ENCODE measurements around the gene TNF.

GRCh38 chr6:31607317-31607716 lies 32.0 kb downstream of the TNF start:
- TF ChIP-seq IKZF1 (IDR thresholded peaks at IDR 0.05) (no peak), PCBP1 (IDR thresholded peaks at IDR 0.05; ENCODE audit: borderline replicate concordance, low read depth, low read length) (no peak), HES4 (CRISPR knock-in tag; IDR thresholded peaks at IDR 0.05; ENCODE audit: borderline replicate concordance) (no peak), PHF5A (CRISPR knock-in tag; IDR thresholded peaks at IDR 0.05; ENCODE audit: low read depth, unreplicated experiment) (no peak), PHB2 (IDR thresholded peaks at IDR 0.05; ENCODE audit: partially characterized antibody) (no peak), SP140L (CRISPR knock-in tag; IDR thresholded peaks at IDR 0.05; ENCODE audit: borderline replicate concordance) (no peak), HDAC1 (CRISPR knock-in tag; IDR thresholded peaks at IDR 0.05) (no peak), HDAC6 (IDR thresholded peaks at IDR 0.05; ENCODE audit: low read depth, low read length) (no peak)
- TF ChIP-seq, protein P1, sequence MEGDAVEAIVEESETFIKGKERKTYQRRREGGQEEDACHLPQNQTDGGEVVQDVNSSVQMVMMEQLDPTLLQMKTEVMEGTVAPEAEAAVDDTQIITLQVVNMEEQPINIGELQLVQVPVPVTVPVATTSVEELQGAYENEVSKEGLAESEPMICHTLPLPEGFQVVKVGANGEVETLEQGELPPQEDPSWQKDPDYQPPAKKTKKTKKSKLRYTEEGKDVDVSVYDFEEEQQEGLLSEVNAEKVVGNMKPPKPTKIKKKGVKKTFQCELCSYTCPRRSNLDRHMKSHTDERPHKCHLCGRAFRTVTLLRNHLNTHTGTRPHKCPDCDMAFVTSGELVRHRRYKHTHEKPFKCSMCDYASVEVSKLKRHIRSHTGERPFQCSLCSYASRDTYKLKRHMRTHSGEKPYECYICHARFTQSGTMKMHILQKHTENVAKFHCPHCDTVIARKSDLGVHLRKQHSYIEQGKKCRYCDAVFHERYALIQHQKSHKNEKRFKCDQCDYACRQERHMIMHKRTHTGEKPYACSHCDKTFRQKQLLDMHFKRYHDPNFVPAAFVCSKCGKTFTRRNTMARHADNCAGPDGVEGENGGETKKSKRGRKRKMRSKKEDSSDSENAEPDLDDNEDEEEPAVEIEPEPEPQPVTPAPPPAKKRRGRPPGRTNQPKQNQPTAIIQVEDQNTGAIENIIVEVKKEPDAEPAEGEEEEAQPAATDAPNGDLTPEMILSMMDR (CRISPR knock-in tag; IDR thresholded peaks at IDR 0.05), result no peak
- TF ChIP-seq, protein P2, sequence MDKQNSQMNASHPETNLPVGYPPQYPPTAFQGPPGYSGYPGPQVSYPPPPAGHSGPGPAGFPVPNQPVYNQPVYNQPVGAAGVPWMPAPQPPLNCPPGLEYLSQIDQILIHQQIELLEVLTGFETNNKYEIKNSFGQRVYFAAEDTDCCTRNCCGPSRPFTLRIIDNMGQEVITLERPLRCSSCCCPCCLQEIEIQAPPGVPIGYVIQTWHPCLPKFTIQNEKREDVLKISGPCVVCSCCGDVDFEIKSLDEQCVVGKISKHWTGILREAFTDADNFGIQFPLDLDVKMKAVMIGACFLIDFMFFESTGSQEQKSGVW (CRISPR knock-in tag; IDR thresholded peaks at IDR 0.05; ENCODE audit: borderline replicate concordance), result no peak
- TF ChIP-seq, protein P3, sequence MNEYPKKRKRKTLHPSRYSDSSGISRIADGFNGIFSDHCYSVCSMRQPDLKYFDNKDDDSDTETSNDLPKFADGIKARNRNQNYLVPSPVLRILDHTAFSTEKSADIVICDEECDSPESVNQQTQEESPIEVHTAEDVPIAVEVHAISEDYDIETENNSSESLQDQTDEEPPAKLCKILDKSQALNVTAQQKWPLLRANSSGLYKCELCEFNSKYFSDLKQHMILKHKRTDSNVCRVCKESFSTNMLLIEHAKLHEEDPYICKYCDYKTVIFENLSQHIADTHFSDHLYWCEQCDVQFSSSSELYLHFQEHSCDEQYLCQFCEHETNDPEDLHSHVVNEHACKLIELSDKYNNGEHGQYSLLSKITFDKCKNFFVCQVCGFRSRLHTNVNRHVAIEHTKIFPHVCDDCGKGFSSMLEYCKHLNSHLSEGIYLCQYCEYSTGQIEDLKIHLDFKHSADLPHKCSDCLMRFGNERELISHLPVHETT (CRISPR knock-in tag; conservative IDR thresholded peaks at IDR 0.05), result no peak
- TF ChIP-seq, protein P4, sequence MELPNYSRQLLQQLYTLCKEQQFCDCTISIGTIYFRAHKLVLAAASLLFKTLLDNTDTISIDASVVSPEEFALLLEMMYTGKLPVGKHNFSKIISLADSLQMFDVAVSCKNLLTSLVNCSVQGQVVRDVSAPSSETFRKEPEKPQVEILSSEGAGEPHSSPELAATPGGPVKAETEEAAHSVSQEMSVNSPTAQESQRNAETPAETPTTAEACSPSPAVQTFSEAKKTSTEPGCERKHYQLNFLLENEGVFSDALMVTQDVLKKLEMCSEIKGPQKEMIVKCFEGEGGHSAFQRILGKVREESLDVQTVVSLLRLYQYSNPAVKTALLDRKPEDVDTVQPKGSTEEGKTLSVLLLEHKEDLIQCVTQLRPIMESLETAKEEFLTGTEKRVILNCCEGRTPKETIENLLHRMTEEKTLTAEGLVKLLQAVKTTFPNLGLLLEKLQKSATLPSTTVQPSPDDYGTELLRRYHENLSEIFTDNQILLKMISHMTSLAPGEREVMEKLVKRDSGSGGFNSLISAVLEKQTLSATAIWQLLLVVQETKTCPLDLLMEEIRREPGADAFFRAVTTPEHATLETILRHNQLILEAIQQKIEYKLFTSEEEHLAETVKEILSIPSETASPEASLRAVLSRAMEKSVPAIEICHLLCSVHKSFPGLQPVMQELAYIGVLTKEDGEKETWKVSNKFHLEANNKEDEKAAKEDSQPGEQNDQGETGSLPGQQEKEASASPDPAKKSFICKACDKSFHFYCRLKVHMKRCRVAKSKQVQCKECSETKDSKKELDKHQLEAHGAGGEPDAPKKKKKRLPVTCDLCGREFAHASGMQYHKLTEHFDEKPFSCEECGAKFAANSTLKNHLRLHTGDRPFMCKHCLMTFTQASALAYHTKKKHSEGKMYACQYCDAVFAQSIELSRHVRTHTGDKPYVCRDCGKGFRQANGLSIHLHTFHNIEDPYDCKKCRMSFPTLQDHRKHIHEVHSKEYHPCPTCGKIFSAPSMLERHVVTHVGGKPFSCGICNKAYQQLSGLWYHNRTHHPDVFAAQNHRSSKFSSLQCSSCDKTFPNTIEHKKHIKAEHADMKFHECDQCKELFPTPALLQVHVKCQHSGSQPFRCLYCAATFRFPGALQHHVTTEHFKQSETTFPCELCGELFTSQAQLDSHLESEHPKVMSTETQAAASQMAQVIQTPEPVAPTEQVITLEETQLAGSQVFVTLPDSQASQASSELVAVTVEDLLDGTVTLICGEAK (IDR thresholded peaks at IDR 0.05), result no peak
- TF ChIP-seq, protein P4 (CRISPR knock-in tag; IDR thresholded peaks at IDR 0.05), result no peak
- TF ChIP-seq, protein P5, sequence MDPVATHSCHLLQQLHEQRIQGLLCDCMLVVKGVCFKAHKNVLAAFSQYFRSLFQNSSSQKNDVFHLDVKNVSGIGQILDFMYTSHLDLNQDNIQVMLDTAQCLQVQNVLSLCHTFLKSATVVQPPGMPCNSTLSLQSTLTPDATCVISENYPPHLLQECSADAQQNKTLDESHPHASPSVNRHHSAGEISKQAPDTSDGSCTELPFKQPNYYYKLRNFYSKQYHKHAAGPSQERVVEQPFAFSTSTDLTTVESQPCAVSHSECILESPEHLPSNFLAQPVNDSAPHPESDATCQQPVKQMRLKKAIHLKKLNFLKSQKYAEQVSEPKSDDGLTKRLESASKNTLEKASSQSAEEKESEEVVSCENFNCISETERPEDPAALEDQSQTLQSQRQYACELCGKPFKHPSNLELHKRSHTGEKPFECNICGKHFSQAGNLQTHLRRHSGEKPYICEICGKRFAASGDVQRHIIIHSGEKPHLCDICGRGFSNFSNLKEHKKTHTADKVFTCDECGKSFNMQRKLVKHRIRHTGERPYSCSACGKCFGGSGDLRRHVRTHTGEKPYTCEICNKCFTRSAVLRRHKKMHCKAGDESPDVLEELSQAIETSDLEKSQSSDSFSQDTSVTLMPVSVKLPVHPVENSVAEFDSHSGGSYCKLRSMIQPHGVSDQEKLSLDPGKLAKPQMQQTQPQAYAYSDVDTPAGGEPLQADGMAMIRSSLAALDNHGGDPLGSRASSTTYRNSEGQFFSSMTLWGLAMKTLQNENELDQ (CRISPR knock-in tag; IDR thresholded peaks at IDR 0.05; ENCODE audit: borderline replicate concordance), result no peak
